DMS 273 (cell line): ENCODE results near the gene SFI1.

Source experiments
- DNase-seq: peaks from one replicate; lab custom pipeline; 2025; ENCODE audit not compliant: unreplicated experiment; lab: John Stamatoyannopoulos, UW

SFI1 gene

GRCh38 chr22:31661851-31662667, 165.7 kb downstream of the SFI1 start, which contains the start of gene PISD:
TSS of gene PISD (minus strand) at chr22:31662215. CDS start at chr22:31662208, 7 bp downstream.
- DNase-seq, result peak; percentile 97

DNA sequence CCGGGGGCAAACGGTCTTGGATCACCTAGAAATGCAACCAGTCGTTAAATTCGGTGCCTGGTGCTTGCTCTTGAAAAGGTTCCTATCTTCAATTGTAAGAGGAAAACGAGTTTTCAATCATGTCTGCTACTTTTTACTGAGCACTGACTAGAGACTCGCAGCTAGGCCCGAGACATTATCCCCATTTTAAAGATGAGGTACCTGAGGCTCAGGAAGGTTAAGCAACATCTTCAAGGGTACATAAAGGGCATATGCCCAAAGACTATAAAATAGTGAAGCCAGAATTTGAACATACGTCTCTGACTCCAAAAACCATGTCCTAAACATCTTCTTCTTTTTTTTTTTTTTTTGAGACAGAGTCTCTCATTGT, 166.3 kb downstream of the SFI1 start:
- DNase-seq, result no peak
